Subcutaneous adipose tissue (tissue), 4 donors: Measurements from ENCODE around the gene TOMM22. TPM values are rescaled to one million over a fixed set of nuclear protein-coding genes. Genes with fewer than 3 reads are reported as not detected.

ENCODE experiments used
- CTCF ChIP-seq: fragments of 450-650 bp; IDR thresholded peaks from one replicate; pipeline ENCODE4 v1.5.1; 2016; ENCODE audit warnings: low read depth, mild to moderate bottlenecking, control low read depth, antibody characterized with exemption, moderate library complexity
- total RNA-seq, 4 donors: library from RNA; depleted of rRNA; stranded (reverse); fragments of >200 nt; gene quantifications; one replicate each; pipeline ENCODE4 v1.1.0, GENCODE V29; 2016

The TOMM22 gene
- total RNA-seq, 4 donors from 2014 or later, result 26.6 to 52.2 (median 30.0) TPM

- TF ChIP-seq CTCF, result no peak
These were observed 28.9 kb upstream of the TOMM22 start for GRCh38 chr22:38652859-38653258.

- no peak for TF ChIP-seq CTCF
These were observed 28.0 kb upstream of the TOMM22 start for GRCh38 chr22:38653741-38654140.

DNA sequence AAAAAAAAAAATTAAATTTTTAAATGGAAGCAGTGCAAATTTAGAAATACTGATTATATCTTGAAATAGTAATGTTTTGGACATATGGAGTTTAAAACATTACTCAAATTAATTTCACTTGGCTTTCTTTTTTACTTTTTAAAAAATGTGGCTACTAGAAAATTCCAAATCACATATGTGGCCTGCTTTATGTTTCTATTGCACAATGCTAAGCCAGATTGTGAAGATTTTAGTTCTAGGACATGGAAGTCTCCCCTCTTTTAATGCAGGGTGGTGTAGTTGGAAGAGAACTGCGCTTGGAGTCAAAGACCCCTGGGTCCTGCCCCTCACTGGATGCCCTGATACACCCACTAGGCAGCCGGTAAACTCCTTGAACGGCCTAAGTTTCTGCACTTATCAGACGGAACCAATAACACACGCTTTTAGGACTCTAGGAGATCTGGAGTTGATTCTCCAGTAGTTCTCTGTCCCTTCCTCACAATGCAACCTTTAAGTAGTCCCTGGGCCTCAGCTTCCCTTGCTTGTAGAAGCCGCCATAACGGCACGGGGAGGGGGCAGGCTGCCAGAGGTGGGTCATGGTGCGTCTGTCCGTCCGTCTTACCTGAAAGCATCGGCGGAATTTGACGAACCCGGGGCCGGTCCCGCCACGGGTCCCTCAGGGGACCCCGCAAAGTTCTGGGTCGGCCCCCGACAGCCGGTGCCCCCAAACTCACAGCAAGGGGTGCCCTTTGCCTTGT, 26.1 kb upstream of the TOMM22 start:
- no peak for TF ChIP-seq CTCF

GRCh38 chr22:38656256-38657044, 25.3 kb upstream of the TOMM22 start, which contains the start of the genes CBY1 and FAM227A:
Gene CBY1, plus strand, starts transcription at chr22:38656638. Its CDS starts 11,417 bp downstream, at chr22:38668055.
Gene FAM227A, minus strand, starts transcription at chr22:38656392. Its CDS starts 6,224 bp downstream, at chr22:38650168.
- no peak for TF ChIP-seq CTCF

GRCh38 chr22:38657045-38657909, 24.5 kb upstream of the TOMM22 start:
- TF ChIP-seq CTCF, result no peak

DNA sequence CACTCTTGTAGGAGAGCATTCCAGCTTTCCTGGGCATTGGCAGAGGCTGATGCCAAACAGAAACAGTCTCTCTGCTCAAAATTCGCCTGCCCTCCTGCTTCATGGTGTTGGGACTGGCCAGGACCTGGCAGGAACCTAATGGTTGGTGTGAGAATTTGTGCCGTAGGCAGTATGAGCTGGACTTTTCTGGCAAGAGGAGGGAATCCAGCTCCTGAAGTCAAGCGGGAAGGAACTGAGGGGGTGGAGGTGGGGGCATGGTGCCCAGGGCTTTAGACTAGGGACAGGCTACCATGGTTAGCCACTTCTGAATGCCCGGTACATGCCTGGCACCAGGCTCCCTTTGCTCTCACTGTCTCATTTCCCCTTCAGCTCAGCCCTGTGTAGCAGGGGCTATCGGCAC, 6.9 kb upstream of the TOMM22 start:
- no peak for TF ChIP-seq CTCF
